Choroid plexus epithelial cell (primary cell): ENCODE data around the gene TUBGCP4.

Source experiments
- DNase-seq: peaks from one replicate; pipeline ENCODE4 v3.0.0-alpha.2; 2010; ENCODE audit warnings: low read depth
- H3K4me3 ChIP-seq: 2 replicates; pipeline ENCODE4 v1.5.1; 2011; ENCODE audit warnings: low read depth, mild to moderate bottlenecking, control low read depth, low read length, moderate library complexity
- CTCF ChIP-seq: conservative IDR thresholded peaks from 2 replicates; pipeline ENCODE4 v1.5.1; 2011; ENCODE audit warnings: low read depth, mild to moderate bottlenecking, control low read depth, inconsistent platforms, low read length, moderate library complexity

Gene TUBGCP4

GRCh38 chr15:43434446-43434845 lies 63.5 kb downstream of the TUBGCP4 start:
- no peak overlapping the region for H3K4me3 ChIP-seq
- no peak for TF ChIP-seq CTCF
- DNase-seq: no peak

GRCh38 chr15:43436395-43436794 lies 65.5 kb downstream of the TUBGCP4 start:
- DNase-seq: no peak
- no peak overlapping the region for H3K4me3 ChIP-seq

GRCh38 chr15:43439268-43439667 lies 68.4 kb downstream of the TUBGCP4 start:
- no peak overlapping the region for H3K4me3 ChIP-seq
- no peak for DNase-seq
- TF ChIP-seq CTCF: no peak

More at GRCh38 chr15:43436395-43436794, 65.5 kb downstream of the TUBGCP4 start:
- no peak for TF ChIP-seq CTCF

- TF ChIP-seq CTCF: peak; percentile 67
- DNase-seq: peak; percentile 98
- no peak overlapping the region for H3K4me3 ChIP-seq
Measured at GRCh38 chr15:43440721-43441281, 69.9 kb downstream of the TUBGCP4 start.

GRCh38 chr15:43441316-43441715 lies 70.4 kb downstream of the TUBGCP4 start:
- TF ChIP-seq CTCF: no peak
- H3K4me3 ChIP-seq: no peak overlapping the region
- peak; percentile 49 for DNase-seq

- DNase-seq: no peak
- TF ChIP-seq CTCF: no peak
Measured at GRCh38 chr15:43446344-43446743, 75.4 kb downstream of the TUBGCP4 start.

GRCh38 chr15:43449981-43450380 lies 79.1 kb downstream of the TUBGCP4 start:
- no peak overlapping the region for H3K4me3 ChIP-seq
- no peak for DNase-seq
- no peak for TF ChIP-seq CTCF

More at GRCh38 chr15:43446344-43446743, 75.4 kb downstream of the TUBGCP4 start:
- no peak overlapping the region for H3K4me3 ChIP-seq
